ENCODE measurements around the gene TMEM165. TPM values are rescaled to one million over a fixed set of nuclear protein-coding genes. Genes with fewer than 3 reads are reported as not detected.

The TMEM165 gene
- total and polyA plus RNA-seq, 9 of the 15 experiments (the other 6 are each of a cell fraction or from before 2014, with no cell fraction given): 21.3 to 145 (median 96.8) TPM

DNA sequence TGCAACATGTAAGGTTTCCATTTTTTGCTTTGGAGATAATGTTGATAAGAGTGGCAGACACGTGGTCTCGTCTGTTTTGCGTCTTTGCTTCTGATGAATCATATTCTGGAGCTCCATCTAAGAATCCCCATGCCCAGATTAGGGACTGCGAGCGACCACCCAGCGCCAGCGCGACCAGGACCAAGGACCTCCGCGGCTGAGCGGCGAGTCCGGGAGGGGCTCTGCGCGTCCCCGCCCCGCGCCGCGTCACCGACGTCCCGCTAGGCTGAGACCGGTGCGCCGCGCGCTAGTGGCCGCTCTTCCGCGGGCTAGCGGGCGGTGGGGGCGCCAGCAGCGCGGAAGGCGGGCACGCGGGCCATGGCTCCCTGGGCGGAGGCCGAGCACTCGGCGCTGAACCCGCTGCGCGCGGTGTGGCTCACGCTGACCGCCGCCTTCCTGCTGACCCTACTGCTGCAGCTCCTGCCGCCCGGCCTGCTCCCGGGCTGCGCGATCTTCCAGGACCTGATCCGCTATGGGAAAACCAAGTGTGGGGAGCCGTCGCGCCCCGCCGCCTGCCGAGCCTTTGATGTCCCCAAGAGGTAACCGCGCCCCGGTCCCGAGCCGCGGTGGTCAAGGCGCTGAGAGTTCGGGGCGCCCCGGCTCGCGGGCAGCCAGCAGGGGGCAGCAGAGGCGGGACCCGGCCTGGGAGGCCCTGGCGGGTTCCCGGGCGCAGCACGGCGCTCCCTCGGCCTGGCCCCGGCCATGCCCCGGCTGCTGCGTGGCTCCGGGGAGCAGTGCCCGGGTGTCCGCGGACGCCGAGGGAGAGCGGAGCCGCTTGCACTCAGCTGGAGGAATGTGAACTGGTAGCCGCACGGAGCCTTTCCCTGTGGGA lies 49.5 kb upstream of the TMEM165 start, which contains the start of gene SRD5A3 (continued):
- TF ChIP-seq KLF13 (tag; IDR thresholded peaks at IDR 0.05; ENCODE audit: borderline replicate concordance, low read depth): 0 out of 2 replicates have a peak, but pooled peaks have one; percentile 45
- TF ChIP-seq, protein P1, sequence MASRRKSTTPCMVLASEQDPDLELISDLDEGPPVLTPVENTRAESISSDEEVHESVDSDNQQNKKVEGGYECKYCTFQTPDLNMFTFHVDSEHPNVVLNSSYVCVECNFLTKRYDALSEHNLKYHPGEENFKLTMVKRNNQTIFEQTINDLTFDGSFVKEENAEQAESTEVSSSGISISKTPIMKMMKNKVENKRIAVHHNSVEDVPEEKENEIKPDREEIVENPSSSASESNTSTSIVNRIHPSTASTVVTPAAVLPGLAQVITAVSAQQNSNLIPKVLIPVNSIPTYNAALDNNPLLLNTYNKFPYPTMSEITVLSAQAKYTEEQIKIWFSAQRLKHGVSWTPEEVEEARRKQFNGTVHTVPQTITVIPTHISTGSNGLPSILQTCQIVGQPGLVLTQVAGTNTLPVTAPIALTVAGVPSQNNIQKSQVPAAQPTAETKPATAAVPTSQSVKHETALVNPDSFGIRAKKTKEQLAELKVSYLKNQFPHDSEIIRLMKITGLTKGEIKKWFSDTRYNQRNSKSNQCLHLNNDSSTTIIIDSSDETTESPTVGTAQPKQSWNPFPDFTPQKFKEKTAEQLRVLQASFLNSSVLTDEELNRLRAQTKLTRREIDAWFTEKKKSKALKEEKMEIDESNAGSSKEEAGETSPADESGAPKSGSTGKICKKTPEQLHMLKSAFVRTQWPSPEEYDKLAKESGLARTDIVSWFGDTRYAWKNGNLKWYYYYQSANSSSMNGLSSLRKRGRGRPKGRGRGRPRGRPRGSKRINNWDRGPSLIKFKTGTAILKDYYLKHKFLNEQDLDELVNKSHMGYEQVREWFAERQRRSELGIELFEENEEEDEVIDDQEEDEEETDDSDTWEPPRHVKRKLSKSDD (conservative IDR thresholded peaks at IDR 0.05; ENCODE audit: low read length): no peak
- no peak for TF ChIP-seq MCM3 (IDR thresholded peaks at IDR 0.05)
- TF ChIP-seq, protein P2, sequence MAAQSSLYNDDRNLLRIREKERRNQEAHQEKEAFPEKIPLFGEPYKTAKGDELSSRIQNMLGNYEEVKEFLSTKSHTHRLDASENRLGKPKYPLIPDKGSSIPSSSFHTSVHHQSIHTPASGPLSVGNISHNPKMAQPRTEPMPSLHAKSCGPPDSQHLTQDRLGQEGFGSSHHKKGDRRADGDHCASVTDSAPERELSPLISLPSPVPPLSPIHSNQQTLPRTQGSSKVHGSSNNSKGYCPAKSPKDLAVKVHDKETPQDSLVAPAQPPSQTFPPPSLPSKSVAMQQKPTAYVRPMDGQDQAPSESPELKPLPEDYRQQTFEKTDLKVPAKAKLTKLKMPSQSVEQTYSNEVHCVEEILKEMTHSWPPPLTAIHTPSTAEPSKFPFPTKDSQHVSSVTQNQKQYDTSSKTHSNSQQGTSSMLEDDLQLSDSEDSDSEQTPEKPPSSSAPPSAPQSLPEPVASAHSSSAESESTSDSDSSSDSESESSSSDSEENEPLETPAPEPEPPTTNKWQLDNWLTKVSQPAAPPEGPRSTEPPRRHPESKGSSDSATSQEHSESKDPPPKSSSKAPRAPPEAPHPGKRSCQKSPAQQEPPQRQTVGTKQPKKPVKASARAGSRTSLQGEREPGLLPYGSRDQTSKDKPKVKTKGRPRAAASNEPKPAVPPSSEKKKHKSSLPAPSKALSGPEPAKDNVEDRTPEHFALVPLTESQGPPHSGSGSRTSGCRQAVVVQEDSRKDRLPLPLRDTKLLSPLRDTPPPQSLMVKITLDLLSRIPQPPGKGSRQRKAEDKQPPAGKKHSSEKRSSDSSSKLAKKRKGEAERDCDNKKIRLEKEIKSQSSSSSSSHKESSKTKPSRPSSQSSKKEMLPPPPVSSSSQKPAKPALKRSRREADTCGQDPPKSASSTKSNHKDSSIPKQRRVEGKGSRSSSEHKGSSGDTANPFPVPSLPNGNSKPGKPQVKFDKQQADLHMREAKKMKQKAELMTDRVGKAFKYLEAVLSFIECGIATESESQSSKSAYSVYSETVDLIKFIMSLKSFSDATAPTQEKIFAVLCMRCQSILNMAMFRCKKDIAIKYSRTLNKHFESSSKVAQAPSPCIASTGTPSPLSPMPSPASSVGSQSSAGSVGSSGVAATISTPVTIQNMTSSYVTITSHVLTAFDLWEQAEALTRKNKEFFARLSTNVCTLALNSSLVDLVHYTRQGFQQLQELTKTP (IDR thresholded peaks at IDR 0.05; ENCODE audit: low read depth in 1 of 2, partially characterized antibody in 2 of 2): peak in 1 of 2 experiments; percentile 0
- 0 out of 2 replicates have a peak, but pooled peaks have one; percentile 28 for TF ChIP-seq HDAC8 (tag; IDR thresholded peaks at IDR 0.05)
- peak; percentile 76; the same call in 1 of the 2 replicates for TF ChIP-seq SMC3 (conservative IDR thresholded peaks at IDR 0.05; ENCODE audit: insufficient read depth, low read depth, low read length)
- TF ChIP-seq, protein P3, sequence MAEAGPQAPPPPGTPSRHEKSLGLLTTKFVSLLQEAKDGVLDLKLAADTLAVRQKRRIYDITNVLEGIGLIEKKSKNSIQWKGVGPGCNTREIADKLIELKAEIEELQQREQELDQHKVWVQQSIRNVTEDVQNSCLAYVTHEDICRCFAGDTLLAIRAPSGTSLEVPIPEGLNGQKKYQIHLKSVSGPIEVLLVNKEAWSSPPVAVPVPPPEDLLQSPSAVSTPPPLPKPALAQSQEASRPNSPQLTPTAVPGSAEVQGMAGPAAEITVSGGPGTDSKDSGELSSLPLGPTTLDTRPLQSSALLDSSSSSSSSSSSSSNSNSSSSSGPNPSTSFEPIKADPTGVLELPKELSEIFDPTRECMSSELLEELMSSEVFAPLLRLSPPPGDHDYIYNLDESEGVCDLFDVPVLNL (CRISPR knock-in tag; IDR thresholded peaks at IDR 0.05; ENCODE audit: low read depth): no peak; the same call in 1 of the 2 replicates
- no peak for TF ChIP-seq CEBPG (CRISPR knock-in tag; IDR thresholded peaks at IDR 0.05)
- no peak for TF ChIP-seq CEBPG (tag; conservative IDR thresholded peaks at IDR 0.05 in 1 of 2, IDR thresholded peaks at IDR 0.05 in 1 of 2)
- TF ChIP-seq U2AF1 (optimal IDR thresholded peaks at IDR 0.05; ENCODE audit: low read depth, low read length): peak; percentile 63
- TF ChIP-seq ZNF41 (CRISPR knock-in tag; conservative IDR thresholded peaks at IDR 0.05): no peak
- peak; percentile 54; the same call in 1 of the 2 replicates for TF ChIP-seq GTF2E2 (tag; IDR thresholded peaks at IDR 0.05)
- TF ChIP-seq SIN3A (IDR thresholded peaks at IDR 0.05; ENCODE audit: borderline replicate concordance in 2 of 2, control insufficient read depth in 1 of 2, low read depth in 2 of 2, low read length in 2 of 2): peak in 1 of 2 experiments; percentile 41
